PC-9 (cell line): ENCODE results near the gene KCNAB2. TPM values are rescaled to one million over a fixed set of nuclear protein-coding genes. Genes with fewer than 3 reads are reported as not detected.

Experiments
- BruUV-seq: library from RNA; stranded (reverse); fragments of 400-500 nt; replicated peaks from 2 replicates; lab custom pipeline; 2021; lab: Mats Ljungman, UMichigan
- CTCF ChIA-PET: fragments of 300-600 bp; sonication (Branson Sonifier 250); formaldehyde crosslinking; loops from one replicate; lab custom pipeline; 2022; ENCODE audit warnings: antibody characterized with exemption; lab: Charles Lee
- POLR2A ChIA-PET: fragments of 300-600 bp; sonication (Branson Sonifier 250); formaldehyde crosslinking; loops from one replicate; lab custom pipeline; 2022; ENCODE audit warnings: antibody characterized with exemption; ENCODE audit not compliant: unreplicated experiment; lab: Charles Lee
- DNase-seq, 2 experiments: peaks; one replicate each; pipeline versions ENCODE4 v3.0.0 to v3.0.0-alpha.2; 2015 to 2022; ENCODE audit warnings: mixed read lengths in 1 of 2
- H2AFZ ChIP-seq: fragments of 200-600 bp; sonication (generic); 2 replicates; pipeline ENCODE4 v1.8.1; 2017; ENCODE audit warnings: antibody characterized with exemption
- H3F3A ChIP-seq: fragments of 200-600 bp; sonication (generic); 2 replicates; pipeline ENCODE4 v1.8.1; 2017; ENCODE audit warnings: antibody characterized with exemption, mild to moderate bottlenecking, low read depth; ENCODE audit not compliant: insufficient read depth
- H3K27ac ChIP-seq: fragments of 200-600 bp; sonication (generic); 2 replicates; pipeline ENCODE4 v1.6.1; 2016; ENCODE audit warnings: mixed run types
- H3K27me3 ChIP-seq: fragments of 200-600 bp; sonication (generic); 2 replicates; pipeline ENCODE4 v1.6.1; 2016; ENCODE audit warnings: low read depth, mixed run types; ENCODE audit not compliant: insufficient read depth
- H3K36me3 ChIP-seq: fragments of 200-600 bp; sonication (generic); 2 replicates; pipeline ENCODE4 v1.6.1; 2016; ENCODE audit warnings: low read depth, mixed run types
- H3K4me1 ChIP-seq: fragments of 200-600 bp; sonication (generic); replicated peaks from 2 replicates; pipeline ENCODE4 v1.6.1; 2016; ENCODE audit warnings: mixed run types; ENCODE audit not compliant: insufficient read depth
- H3K4me2 ChIP-seq: fragments of 200-600 bp; sonication (generic); 2 replicates; pipeline ENCODE4 v1.6.1; 2017; ENCODE audit warnings: mixed run types
- H3K4me3 ChIP-seq: fragments of 200-600 bp; sonication (generic); 2 replicates; pipeline ENCODE4 v1.6.1; 2016; ENCODE audit warnings: mixed run types
- H3K79me2 ChIP-seq: fragments of 200-600 bp; sonication (generic); 2 replicates; pipeline ENCODE4 v1.6.1; 2017; ENCODE audit warnings: low read depth, mixed run types
- H3K9me2 ChIP-seq: fragments of 200-600 bp; sonication (generic); 2 replicates; pipeline ENCODE4 v1.8.1; 2017; ENCODE audit warnings: mild to moderate bottlenecking; ENCODE audit not compliant: insufficient read depth
- H3K9me3 ChIP-seq: fragments of 200-600 bp; sonication (generic); 2 replicates; pipeline ENCODE4 v1.8.1; 2016; ENCODE audit warnings: low read depth; ENCODE audit not compliant: insufficient read depth
- H4K20me1 ChIP-seq: fragments of 200-600 bp; sonication (generic); 2 replicates; pipeline ENCODE4 v1.8.1; 2017; ENCODE audit not compliant: insufficient read depth
- EZH2 ChIP-seq: fragments of 200-600 bp; sonication (generic); IDR thresholded peaks from 2 replicates; pipeline ENCODE4 v1.8.0; 2017; ENCODE audit warnings: antibody characterized with exemption, low read depth
- intact Hi-C: fragments of 100-400 bp; cut with micrococcal nuclease; formaldehyde crosslinking; loops from one replicate; pipeline ENCODE4 v1.10.0; 2022; ENCODE audit not compliant: unreplicated experiment
- total RNA-seq: library from RNA; stranded (reverse); gene quantifications from 2 replicates; pipeline ENCODE4 v1.2.3, GENCODE V29; 2021
- TF ChIP-seq, protein P1 (sequence below): fragments of 200-600 bp; sonication (generic); conservative IDR thresholded peaks from 2 replicates; pipeline ENCODE4 v1.6.1; 2017; ENCODE audit warnings: mixed run types, antibody characterized with exemption, mild to moderate bottlenecking, moderate library complexity

Gene KCNAB2
- total RNA-seq, 1 experiment from 2014 or later: 19.6 TPM

DNA sequence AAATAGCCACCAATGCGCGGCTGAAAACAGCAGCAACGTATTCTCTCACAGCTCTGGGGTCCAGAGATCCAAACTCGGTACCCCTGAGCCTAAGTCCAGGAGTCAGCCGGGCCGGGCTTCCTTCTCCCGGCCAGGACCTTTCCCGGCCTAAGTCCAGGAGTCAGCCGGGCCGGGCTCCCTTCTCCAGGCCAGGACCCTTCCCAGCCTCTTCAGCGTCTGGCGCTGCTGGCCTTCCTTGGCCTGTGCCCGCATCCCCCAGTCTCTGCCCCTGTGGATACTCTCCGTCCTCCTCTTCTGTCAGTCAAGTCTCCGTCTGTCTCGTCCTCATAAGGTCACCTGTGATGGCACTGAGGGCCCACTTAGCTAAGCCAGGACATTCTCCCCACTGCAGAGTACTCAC lies 32.2 kb downstream of the KCNAB2 start:
- BruUV-seq: no TSS peak
- intact Hi-C loops: no loop called here
- H3K9me2 ChIP-seq: no peaks in the 10 kb centered on the region
- H3K9me3 ChIP-seq: no peaks in the 10 kb centered on the region
- no peaks in the 10 kb centered on the region for H3K4me1 ChIP-seq
- H3F3A ChIP-seq: no peaks in the 10 kb centered on the region
- no peak overlapping the region for H3K4me3 ChIP-seq
- ChIA-PET POLR2A (no interaction called here), CTCF (no interaction called here)
- no peaks in the 10 kb centered on the region for H4K20me1 ChIP-seq
- H2AFZ ChIP-seq: no peak overlapping the region
- no peak overlapping the region for H3K4me2 ChIP-seq
- no peak for TF ChIP-seq EZH2
- TF ChIP-seq, protein P1, sequence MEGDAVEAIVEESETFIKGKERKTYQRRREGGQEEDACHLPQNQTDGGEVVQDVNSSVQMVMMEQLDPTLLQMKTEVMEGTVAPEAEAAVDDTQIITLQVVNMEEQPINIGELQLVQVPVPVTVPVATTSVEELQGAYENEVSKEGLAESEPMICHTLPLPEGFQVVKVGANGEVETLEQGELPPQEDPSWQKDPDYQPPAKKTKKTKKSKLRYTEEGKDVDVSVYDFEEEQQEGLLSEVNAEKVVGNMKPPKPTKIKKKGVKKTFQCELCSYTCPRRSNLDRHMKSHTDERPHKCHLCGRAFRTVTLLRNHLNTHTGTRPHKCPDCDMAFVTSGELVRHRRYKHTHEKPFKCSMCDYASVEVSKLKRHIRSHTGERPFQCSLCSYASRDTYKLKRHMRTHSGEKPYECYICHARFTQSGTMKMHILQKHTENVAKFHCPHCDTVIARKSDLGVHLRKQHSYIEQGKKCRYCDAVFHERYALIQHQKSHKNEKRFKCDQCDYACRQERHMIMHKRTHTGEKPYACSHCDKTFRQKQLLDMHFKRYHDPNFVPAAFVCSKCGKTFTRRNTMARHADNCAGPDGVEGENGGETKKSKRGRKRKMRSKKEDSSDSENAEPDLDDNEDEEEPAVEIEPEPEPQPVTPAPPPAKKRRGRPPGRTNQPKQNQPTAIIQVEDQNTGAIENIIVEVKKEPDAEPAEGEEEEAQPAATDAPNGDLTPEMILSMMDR: no peak
- no peak overlapping the region for H3K27ac ChIP-seq
- no peak for DNase-seq
- H3K36me3 ChIP-seq: no peaks in the 10 kb centered on the region
- no peaks in the 10 kb centered on the region for H3K79me2 ChIP-seq
- no peaks in the 10 kb centered on the region for H3K27me3 ChIP-seq

DNA sequence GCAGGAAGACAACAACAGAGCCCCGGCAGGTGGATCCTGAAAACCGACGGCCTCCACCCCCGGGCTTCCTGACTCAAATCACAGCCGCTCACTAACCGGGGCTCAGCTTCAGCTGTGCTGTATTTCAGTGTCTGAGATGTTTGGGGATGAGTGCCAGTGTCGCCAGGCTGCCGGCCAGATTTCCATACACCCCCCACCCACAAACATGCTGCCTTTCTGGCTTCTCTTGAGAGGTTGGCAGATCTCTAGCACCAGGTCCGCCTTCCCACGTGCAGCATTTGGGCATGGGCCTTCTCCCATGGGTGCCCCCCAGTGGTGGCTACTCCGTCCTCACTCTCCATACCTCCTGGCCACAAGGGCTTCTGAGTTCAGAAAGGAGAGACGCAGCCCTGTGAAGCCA lies 34.8 kb downstream of the KCNAB2 start:
- Histone ChIP-seq H3K4me1 (no peaks in the 10 kb centered on the region), H3K36me3 (no peaks in the 10 kb centered on the region), H3K4me2 (no peak overlapping the region), H3K4me3 (no peak overlapping the region), H3K27me3 (no peaks in the 10 kb centered on the region), H3K9me2 (no peaks in the 10 kb centered on the region), H2AFZ (no peak overlapping the region), H3F3A (no peaks in the 10 kb centered on the region), H4K20me1 (no peaks in the 10 kb centered on the region), H3K79me2 (no peaks in the 10 kb centered on the region), H3K27ac (no peak overlapping the region), H3K9me3 (no peaks in the 10 kb centered on the region)
- CTCF ChIA-PET: no interaction called here
- no TSS peak for BruUV-seq
- TF ChIP-seq, protein P1: peak; percentile 34; the same call in 1 of the 2 replicates
- TF ChIP-seq EZH2: no peak
- no peak for DNase-seq
- POLR2A ChIA-PET: no interaction called here
- intact Hi-C loops: no loop called here

DNA sequence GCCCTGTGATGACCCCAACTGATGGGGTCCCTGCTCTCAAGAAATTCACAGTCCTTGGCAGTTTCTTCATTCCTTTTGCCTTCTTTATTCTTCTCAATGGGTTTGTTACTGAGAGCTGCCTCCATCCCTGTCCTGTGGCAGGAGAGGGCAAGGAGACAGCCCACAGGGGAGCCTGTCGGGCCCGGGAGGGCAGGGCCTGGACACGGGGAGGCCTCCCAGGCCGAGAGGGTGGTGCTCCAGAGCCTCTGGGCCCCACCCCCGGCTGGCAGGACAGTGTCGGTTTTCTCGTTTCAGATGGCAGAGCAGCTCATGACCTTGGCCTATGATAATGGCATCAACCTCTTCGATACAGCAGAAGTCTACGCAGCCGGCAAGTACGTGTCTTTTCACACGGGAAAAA lies 36.2 kb downstream of the KCNAB2 start:
- no peaks in the 10 kb centered on the region for H3K9me2 ChIP-seq
- TF ChIP-seq, protein P1: no peak
- TF ChIP-seq EZH2: no peak
- H3K9me3 ChIP-seq: no peaks in the 10 kb centered on the region
- no peak overlapping the region for H2AFZ ChIP-seq
- H4K20me1 ChIP-seq: no peaks in the 10 kb centered on the region
- intact Hi-C loops: no loop called here
- no peak overlapping the region for H3K27ac ChIP-seq
- no peak overlapping the region for H3K4me3 ChIP-seq
- ChIA-PET POLR2A (no interaction called here), CTCF (interaction anchor here (1.1 kb wide), 1 partner anchor 567 kb away, joined by 3 read pairs; no protein-coding TSS in a partner anchor)
- no peaks in the 10 kb centered on the region for H3F3A ChIP-seq
- DNase-seq: no peak
- no TSS peak for BruUV-seq
- H3K4me2 ChIP-seq: no peak overlapping the region
- H3K27me3 ChIP-seq: no peaks in the 10 kb centered on the region
- no peaks in the 10 kb centered on the region for H3K4me1 ChIP-seq
- no peaks in the 10 kb centered on the region for H3K36me3 ChIP-seq
- H3K79me2 ChIP-seq: no peaks in the 10 kb centered on the region
